Mammary epithelial cell (primary cell): Measurements from ENCODE around the gene CCT6A.

ENCODE experiments used
- EZH2 ChIP-seq: IDR thresholded peaks from 2 replicates; pipeline ENCODE4 v1.6.1; 2012; ENCODE audit warnings: low read length, inconsistent platforms, borderline replicate concordance
- TF ChIP-seq, protein P1 (sequence below), 2 donors: IDR thresholded peaks in 1 of 2; conservative IDR thresholded peaks in 1 of 2; 2 replicates each; pipeline ENCODE4 v1.5.1; 2011 to 2012; ENCODE audit warnings: inconsistent platforms in 2 of 2, low read length in 2 of 2, mild to moderate bottlenecking in 2 of 2, control low read depth in 1 of 2, low read depth in 1 of 2; ENCODE audit not compliant: insufficient read depth in 1 of 2; ENCODE audit errors: extremely low read depth in 1 of 2

DNA sequence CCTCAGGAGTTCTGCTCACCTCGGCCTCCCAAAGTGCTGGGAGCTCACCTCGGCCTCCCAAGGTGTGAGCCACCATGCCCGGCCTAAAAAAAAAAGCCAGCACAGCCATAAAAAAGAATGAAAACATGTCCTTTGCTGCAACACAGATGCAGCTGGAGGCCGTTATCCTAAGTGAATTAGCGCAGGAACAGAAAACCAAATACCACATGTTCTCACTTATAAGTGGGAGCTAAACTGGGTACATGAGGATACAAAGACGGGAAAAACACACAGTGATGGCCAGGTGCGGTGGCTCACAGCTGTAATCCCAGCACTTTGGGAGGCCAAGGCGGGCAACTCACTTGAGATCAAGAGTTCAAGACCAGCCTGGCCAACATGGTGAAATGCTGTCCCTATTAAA lies 21.2 kb upstream of the CCT6A start:
- TF ChIP-seq, protein P1, sequence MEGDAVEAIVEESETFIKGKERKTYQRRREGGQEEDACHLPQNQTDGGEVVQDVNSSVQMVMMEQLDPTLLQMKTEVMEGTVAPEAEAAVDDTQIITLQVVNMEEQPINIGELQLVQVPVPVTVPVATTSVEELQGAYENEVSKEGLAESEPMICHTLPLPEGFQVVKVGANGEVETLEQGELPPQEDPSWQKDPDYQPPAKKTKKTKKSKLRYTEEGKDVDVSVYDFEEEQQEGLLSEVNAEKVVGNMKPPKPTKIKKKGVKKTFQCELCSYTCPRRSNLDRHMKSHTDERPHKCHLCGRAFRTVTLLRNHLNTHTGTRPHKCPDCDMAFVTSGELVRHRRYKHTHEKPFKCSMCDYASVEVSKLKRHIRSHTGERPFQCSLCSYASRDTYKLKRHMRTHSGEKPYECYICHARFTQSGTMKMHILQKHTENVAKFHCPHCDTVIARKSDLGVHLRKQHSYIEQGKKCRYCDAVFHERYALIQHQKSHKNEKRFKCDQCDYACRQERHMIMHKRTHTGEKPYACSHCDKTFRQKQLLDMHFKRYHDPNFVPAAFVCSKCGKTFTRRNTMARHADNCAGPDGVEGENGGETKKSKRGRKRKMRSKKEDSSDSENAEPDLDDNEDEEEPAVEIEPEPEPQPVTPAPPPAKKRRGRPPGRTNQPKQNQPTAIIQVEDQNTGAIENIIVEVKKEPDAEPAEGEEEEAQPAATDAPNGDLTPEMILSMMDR (conservative IDR thresholded peaks at IDR 0.05 in 1 of 2, IDR thresholded peaks at IDR 0.05 in 1 of 2; ENCODE audit: extremely low read depth in 1 of 2, insufficient read depth in 1 of 2, low read depth in 1 of 2, low read length in 2 of 2) = no peak
- TF ChIP-seq EZH2 = no peak
